ENCODE data around the gene TMPRSS9.

Gene TMPRSS9

GRCh38 chr19:2329149-2329478 is 31.0 kb upstream of the TMPRSS9 start:
- no peak for DNase-seq (ENCODE audit: low read depth in 3 of 3, low spot score in 1 of 3)

GRCh38 chr19:2329501-2329916 is 30.6 kb upstream of the TMPRSS9 start:
- no peak for DNase-seq (ENCODE audit: low read depth in 3 of 3, low spot score in 1 of 3)

GRCh38 chr19:2330255-2330631 is 29.8 kb upstream of the TMPRSS9 start:
- no peak for DNase-seq (ENCODE audit: low read depth in 3 of 3, low spot score in 1 of 3)

GRCh38 chr19:2330632-2331284 is 29.3 kb upstream of the TMPRSS9 start:
- DNase-seq (ENCODE audit: low read depth in 3 of 3, low spot score in 1 of 3), result no peak

GRCh38 chr19:2331601-2332246 is 28.3 kb upstream of the TMPRSS9 start:
- no peak for DNase-seq (ENCODE audit: low read depth in 3 of 3, low spot score in 1 of 3)

- DNase-seq (ENCODE audit: low read depth in 3 of 3, low spot score in 1 of 3), result no peak
Measured at GRCh38 chr19:2332341-2333026, 27.6 kb upstream of the TMPRSS9 start.

GRCh38 chr19:2333027-2333806 is 26.8 kb upstream of the TMPRSS9 start:
- DNase-seq (ENCODE audit: low read depth in 3 of 3, low spot score in 1 of 3), result no peak

- DNase-seq (ENCODE audit: low read depth in 3 of 3, low spot score in 1 of 3), result no peak
Measured at GRCh38 chr19:2333807-2334211, 26.3 kb upstream of the TMPRSS9 start.

- no peak for DNase-seq (ENCODE audit: low read depth in 3 of 3, low spot score in 1 of 3)
Measured at GRCh38 chr19:2334426-2334825, 25.6 kb upstream of the TMPRSS9 start.

- no peak for DNase-seq (ENCODE audit: low read depth in 3 of 3, low spot score in 1 of 3)
Measured at GRCh38 chr19:2334986-2335846, 24.8 kb upstream of the TMPRSS9 start.

GRCh38 chr19:2335848-2336247 is 24.2 kb upstream of the TMPRSS9 start:
- no peak for DNase-seq (ENCODE audit: low read depth in 3 of 3, low spot score in 1 of 3)

GRCh38 chr19:2336528-2337328 is 23.3 kb upstream of the TMPRSS9 start:
- no peak for DNase-seq (ENCODE audit: low read depth in 3 of 3, low spot score in 1 of 3)

GRCh38 chr19:2337329-2337707 is 22.7 kb upstream of the TMPRSS9 start:
- no peak for DNase-seq (ENCODE audit: low read depth in 3 of 3, low spot score in 1 of 3)

GRCh38 chr19:2338055-2338615 is 21.9 kb upstream of the TMPRSS9 start:
- DNase-seq (ENCODE audit: low read depth in 3 of 3, low spot score in 1 of 3), result no peak

- no peak for DNase-seq (ENCODE audit: low read depth in 3 of 3, low spot score in 1 of 3)
Measured at GRCh38 chr19:2338751-2339643, 21.1 kb upstream of the TMPRSS9 start.

- DNase-seq (ENCODE audit: low read depth in 3 of 3, low spot score in 1 of 3), result no peak
Measured at GRCh38 chr19:2339644-2340310, 20.3 kb upstream of the TMPRSS9 start.

- no peak for DNase-seq (ENCODE audit: low read depth in 3 of 3, low spot score in 1 of 3)
Measured at GRCh38 chr19:2340496-2341243, 19.4 kb upstream of the TMPRSS9 start.
